GM12875 (cell line): ENCODE data around the gene C17orf114.

Source experiments
- H3K4me3 ChIP-seq: one replicate; pipeline ENCODE4 v1.5.1; 2011; ENCODE audit warnings: low read depth, low read length, control low read depth
- CTCF ChIP-seq: IDR thresholded peaks from 2 replicates; pipeline ENCODE4 v1.5.1; 2011; ENCODE audit warnings: low read depth, mild to moderate bottlenecking, control low read depth, inconsistent platforms, low read length, moderate library complexity, borderline replicate concordance; ENCODE audit not compliant: insufficient read depth

C17orf114 gene

GRCh38 chr17:4810696-4811290 is 8.7 kb upstream of the C17orf114 start:
- H3K4me3 ChIP-seq = no peak overlapping the region
- TF ChIP-seq CTCF = no peak

- no peak overlapping the region for H3K4me3 ChIP-seq
- no peak for TF ChIP-seq CTCF
Observed at GRCh38 chr17:4808378-4808767, 6.2 kb upstream of the C17orf114 start.

GRCh38 chr17:4807605-4808377 is 5.7 kb upstream of the C17orf114 start:
- H3K4me3 ChIP-seq = peak overlapping the region; percentile 88
- no peak for TF ChIP-seq CTCF

- H3K4me3 ChIP-seq = peak within 1 kb of the TSS; percentile 88
- TF ChIP-seq CTCF = no peak
Observed at GRCh38 chr17:4806777-4807604, 4.9 kb upstream of the C17orf114 start, which contains the start of gene PLD2. Gene PLD2, plus strand, starts transcription at chr17:4807152. Its CDS starts 621 bp downstream, at chr17:4807773.

GRCh38 chr17:4806456-4806776 is 4.3 kb upstream of the C17orf114 start:
- peak overlapping the region; percentile 88 for H3K4me3 ChIP-seq
- TF ChIP-seq CTCF = no peak

- H3K4me3 ChIP-seq = no peak overlapping the region
- no peak for TF ChIP-seq CTCF
Observed at GRCh38 chr17:4800462-4801196, 1.5 kb downstream of the C17orf114 start.
